ENCODE results near the gene ACIN1.

ACIN1 gene

GRCh38 chr14:23094666-23095195 is at the start of gene ACIN1:
TSS of gene ACIN1 (minus strand) at chr14:23095136. CDS start at chr14:23095112, 24 bp downstream.
- DNase-seq: peak in 1 of 2 experiments; percentile 99

- DNase-seq: no peak
Observed at GRCh38 chr14:23143911-23144310, 49.0 kb upstream of the ACIN1 start.

- no peak for DNase-seq
Observed at GRCh38 chr14:23142826-23143225, 47.9 kb upstream of the ACIN1 start.

- DNase-seq: no peak
Observed at GRCh38 chr14:23141706-23142444, 46.9 kb upstream of the ACIN1 start.

- DNase-seq: no peak
Observed at GRCh38 chr14:23140371-23140770, 45.4 kb upstream of the ACIN1 start.

- DNase-seq: no peak
Observed at GRCh38 chr14:23139874-23140273, 44.9 kb upstream of the ACIN1 start.

- no peak for DNase-seq
Observed at GRCh38 chr14:23137813-23138535, 43.0 kb upstream of the ACIN1 start.

- no peak for DNase-seq
Observed at GRCh38 chr14:23137192-23137812, 42.4 kb upstream of the ACIN1 start.

GRCh38 chr14:23136566-23137133 is 41.7 kb upstream of the ACIN1 start:
- no peak for DNase-seq

- DNase-seq: no peak
Observed at GRCh38 chr14:23132970-23133369, 38.0 kb upstream of the ACIN1 start.

- no peak for DNase-seq
Observed at GRCh38 chr14:23131482-23131881, 36.5 kb upstream of the ACIN1 start.

GRCh38 chr14:23130871-23131270 is 35.9 kb upstream of the ACIN1 start:
- DNase-seq: no peak

GRCh38 chr14:23129759-23130316 is 34.9 kb upstream of the ACIN1 start:
- DNase-seq: no peak

GRCh38 chr14:23128969-23129758 is 34.2 kb upstream of the ACIN1 start:
- DNase-seq: no peak

GRCh38 chr14:23127861-23128260 is 32.9 kb upstream of the ACIN1 start:
- no peak for DNase-seq

GRCh38 chr14:23126548-23127278 is 31.8 kb upstream of the ACIN1 start:
- no peak for DNase-seq

GRCh38 chr14:23125933-23126524 is 31.1 kb upstream of the ACIN1 start:
- DNase-seq: no peak

GRCh38 chr14:23125011-23125410 is 30.1 kb upstream of the ACIN1 start:
- DNase-seq: no peak

GRCh38 chr14:23124337-23124954 is 29.5 kb upstream of the ACIN1 start:
- DNase-seq: no peak

- no peak for DNase-seq
Observed at GRCh38 chr14:23123419-23123818, 28.5 kb upstream of the ACIN1 start.

GRCh38 chr14:23122086-23122485 is 27.1 kb upstream of the ACIN1 start:
- DNase-seq: no peak
